GM10266 (cell line): ENCODE data around the gene ZFHX3.

ENCODE experiments used
- DNase-seq: peaks from one replicate; pipeline ENCODE4 v3.0.0; 2012; ENCODE audit errors: extremely low spot score
- TF ChIP-seq, protein P1 (sequence below): IDR thresholded peaks from 2 replicates; pipeline ENCODE4 v1.5.1; 2012; ENCODE audit warnings: mild to moderate bottlenecking, low read depth; ENCODE audit not compliant: control insufficient read depth, insufficient read depth; ENCODE audit errors: missing control alignments

ZFHX3 gene

DNA sequence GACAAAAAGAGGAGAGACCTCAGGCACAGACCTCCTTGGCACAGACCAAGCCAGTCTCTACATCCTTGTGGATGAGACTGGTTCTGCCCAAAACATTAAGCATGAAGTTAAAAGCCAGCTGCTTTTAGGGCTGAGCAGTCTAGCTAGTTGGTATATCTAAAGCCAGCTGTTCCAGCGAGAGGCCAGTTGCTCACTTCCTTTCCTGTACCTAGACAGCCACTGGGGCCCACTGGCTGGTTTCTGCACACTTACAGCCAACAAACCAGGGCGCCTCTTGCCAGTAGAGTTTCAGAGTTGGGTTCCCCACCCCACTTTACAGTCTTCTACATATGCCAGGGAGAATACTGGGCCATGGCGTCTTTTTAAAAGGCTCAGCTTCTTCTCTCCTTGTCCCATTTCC, 242.4 kb downstream of the ZFHX3 start:
- DNase-seq: no peak
- TF ChIP-seq, protein P1, sequence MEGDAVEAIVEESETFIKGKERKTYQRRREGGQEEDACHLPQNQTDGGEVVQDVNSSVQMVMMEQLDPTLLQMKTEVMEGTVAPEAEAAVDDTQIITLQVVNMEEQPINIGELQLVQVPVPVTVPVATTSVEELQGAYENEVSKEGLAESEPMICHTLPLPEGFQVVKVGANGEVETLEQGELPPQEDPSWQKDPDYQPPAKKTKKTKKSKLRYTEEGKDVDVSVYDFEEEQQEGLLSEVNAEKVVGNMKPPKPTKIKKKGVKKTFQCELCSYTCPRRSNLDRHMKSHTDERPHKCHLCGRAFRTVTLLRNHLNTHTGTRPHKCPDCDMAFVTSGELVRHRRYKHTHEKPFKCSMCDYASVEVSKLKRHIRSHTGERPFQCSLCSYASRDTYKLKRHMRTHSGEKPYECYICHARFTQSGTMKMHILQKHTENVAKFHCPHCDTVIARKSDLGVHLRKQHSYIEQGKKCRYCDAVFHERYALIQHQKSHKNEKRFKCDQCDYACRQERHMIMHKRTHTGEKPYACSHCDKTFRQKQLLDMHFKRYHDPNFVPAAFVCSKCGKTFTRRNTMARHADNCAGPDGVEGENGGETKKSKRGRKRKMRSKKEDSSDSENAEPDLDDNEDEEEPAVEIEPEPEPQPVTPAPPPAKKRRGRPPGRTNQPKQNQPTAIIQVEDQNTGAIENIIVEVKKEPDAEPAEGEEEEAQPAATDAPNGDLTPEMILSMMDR: no peak

DNA sequence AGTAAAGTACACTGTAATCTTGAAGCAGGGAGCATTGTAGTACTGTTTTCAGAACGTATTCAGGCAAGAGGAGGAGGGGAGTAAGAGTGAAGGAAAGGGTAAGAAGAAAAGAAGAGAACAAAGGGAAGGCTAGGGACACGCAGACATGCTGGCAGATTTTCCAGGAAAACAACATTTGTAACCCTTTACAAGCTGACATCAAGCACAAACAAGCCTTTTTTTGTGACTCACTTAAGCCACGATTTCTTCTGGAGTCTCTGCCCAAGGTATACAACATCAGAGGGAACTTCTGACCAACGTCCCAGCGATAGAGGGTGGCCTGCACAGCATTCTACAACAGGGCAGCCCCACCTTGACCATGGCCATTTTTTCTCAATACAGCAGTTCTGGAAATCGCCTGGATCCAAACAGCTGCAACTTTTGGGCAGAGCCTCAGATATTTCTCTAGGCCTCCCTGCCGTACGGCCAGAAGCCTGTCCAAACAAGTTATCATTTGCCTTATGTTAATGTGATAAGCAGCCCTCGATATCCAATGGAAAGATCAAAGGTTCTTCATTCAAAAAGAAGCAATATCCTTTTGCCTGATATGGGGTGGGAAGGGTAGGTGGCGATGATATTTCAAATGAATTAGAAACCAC, 247.3 kb downstream of the ZFHX3 start:
- TF ChIP-seq, protein P1: no peak

DNA sequence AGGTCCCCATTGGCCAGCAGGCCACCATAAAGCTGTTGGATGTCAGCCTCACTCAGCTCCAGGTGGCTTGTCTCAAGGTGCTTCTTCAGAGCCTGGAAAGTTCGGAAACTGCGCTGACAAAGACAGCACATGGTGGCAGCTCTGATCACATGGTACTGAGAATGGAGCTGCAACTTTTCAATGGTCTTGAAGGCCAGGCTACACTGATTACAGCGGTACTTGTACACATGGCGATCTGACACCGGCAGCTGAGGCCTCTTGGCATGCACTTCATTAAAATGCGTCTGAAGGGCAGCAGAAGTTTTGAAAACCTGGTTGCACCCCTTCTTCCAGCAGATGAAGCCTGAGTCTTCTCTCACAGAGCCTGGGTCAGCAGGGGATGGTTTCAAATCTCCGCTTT, 249.7 kb downstream of the ZFHX3 start:
- no peak for DNase-seq
- TF ChIP-seq, protein P1: no peak

More for the DNA sequence above, 247.3 kb downstream of the ZFHX3 start:
- no peak for DNase-seq

DNA sequence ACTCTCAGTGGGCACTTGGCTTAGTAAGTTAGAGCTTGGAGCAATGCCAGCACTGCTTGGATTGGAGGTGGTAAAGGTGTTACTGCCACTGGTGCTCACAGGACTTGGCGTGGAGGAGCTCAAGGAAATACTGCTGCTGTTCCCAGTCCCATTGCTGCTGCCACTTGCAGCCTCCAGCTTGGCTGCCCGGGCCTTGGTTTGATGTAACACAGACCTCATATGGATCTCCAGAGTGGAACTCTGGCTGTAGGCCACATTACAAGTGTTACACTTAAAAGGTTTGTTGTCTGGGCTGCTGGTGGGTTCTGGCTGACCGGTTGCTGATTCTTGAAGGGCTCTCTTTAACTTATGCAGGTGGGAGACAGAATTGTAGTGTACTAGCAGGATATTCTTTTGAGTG, 250.3 kb downstream of the ZFHX3 start:
- DNase-seq: no peak

DNA sequence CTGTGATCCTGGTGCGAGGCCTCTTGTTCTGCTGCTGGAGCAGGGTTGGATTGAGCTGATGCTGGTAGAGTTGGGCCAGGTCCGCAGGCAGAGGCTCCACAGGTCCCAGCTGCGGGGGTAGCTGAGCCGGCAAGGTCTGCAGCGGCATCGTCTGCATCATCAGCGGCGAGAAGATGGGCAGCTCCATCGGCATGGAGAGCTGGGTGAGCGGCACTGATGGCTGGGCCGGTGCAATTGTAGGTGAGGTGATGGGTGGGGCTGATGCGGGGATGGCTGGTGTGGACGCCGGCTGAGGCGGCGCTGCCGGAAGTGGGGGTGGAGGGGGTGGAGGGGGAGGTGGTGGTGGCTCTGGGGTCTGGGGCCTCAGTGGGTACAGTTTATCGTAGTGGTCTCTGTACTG, 251.7 kb downstream of the ZFHX3 start:
- TF ChIP-seq, protein P1: no peak

More for the DNA sequence above, 250.3 kb downstream of the ZFHX3 start:
- TF ChIP-seq, protein P1: no peak

DNA sequence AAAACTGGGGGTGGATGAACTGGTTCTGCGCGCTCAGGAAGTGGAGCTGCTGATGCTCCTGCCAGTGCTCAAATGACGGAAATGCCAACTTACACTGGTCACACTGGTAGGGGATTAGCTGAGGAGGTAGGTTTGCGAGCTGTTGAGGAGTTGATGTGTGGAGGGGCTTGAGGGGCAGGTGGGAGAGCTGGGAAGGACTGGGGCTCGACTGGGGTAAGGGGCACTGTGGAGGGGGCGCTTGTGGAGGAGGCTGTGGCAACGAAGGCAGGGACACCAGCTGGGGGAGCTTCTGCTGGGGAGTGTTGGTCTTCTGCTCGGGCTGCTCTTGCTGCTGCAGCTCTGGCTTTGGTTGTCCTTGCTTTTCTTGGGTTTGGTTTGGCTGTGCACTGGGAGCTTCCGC, 252.9 kb downstream of the ZFHX3 start:
- TF ChIP-seq, protein P1: no peak
- DNase-seq: no peak

More for the DNA sequence above, 251.7 kb downstream of the ZFHX3 start:
- no peak for DNase-seq

DNA sequence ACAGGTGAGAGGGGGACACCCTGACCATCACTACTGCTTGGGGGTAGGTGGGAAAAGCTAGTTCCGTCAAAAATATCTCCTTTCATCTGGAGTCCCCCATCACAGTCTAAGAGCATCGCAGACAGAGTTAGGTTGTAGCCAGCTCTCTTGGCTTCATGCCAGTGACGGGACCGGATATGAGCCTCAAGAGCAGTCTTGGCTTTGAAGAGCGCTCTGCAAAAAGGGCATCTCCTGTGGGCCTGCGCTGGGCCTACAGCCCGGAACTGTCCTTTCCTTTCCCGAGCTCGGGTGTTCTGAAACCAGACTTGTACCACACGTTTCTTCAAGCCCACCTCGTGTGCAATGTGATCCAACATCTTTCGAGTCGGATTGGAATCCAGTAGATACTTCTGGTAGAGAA, 253.6 kb downstream of the ZFHX3 start:
- no peak for DNase-seq
- TF ChIP-seq, protein P1: no peak
